Measurements from ENCODE around the gene GALE.
A peak's percentile ranks its signal among the peaks of the same experiment; 100 is the strongest.

Gene GALE

DNA sequence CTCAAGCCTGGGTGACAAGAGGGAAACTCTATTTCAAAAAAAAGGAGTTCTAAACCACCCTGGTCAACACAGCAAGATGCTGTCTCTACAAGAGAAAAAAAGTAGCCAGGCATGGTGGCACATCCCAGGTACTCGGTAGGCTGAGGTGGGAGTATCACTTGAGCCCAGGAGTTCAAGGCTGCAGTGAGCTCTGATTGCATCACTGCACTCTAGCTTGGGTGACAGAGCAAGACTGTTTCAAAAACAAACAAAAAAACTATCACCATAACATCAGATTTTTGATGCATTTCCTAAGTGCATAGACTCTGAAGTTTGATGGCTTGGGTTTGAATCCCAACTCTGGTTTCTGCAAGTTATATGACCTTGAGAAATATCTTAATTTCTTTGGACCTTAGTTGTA is 47.6 kb downstream of the GALE start:
- no peak for DNase-seq (ENCODE audit: extremely low read depth, low read depth)
- TF ChIP-seq, protein P1, sequence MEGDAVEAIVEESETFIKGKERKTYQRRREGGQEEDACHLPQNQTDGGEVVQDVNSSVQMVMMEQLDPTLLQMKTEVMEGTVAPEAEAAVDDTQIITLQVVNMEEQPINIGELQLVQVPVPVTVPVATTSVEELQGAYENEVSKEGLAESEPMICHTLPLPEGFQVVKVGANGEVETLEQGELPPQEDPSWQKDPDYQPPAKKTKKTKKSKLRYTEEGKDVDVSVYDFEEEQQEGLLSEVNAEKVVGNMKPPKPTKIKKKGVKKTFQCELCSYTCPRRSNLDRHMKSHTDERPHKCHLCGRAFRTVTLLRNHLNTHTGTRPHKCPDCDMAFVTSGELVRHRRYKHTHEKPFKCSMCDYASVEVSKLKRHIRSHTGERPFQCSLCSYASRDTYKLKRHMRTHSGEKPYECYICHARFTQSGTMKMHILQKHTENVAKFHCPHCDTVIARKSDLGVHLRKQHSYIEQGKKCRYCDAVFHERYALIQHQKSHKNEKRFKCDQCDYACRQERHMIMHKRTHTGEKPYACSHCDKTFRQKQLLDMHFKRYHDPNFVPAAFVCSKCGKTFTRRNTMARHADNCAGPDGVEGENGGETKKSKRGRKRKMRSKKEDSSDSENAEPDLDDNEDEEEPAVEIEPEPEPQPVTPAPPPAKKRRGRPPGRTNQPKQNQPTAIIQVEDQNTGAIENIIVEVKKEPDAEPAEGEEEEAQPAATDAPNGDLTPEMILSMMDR (IDR thresholded peaks at IDR 0.05; ENCODE audit: low read depth, low read length) = no peak

DNA sequence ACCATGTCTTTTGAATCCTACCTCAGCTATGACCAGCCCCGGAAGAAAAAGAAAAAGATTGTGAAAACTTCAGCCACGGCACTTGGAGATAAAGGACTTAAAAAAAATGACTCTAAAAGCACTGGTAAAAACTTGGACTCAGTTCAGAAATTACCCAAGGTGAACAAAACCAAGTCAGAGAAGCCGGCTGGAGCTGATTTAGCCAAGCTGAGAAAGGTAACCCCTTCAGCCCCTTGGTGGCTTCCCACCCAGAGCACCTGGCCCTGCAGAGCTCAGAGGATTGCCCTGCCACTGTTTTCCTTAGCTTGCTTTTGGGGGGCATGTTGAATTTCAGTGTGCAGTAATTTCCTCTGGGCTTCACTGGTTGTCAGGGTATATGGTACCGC is 48.7 kb downstream of the GALE start:
- DNase-seq (ENCODE audit: extremely low read depth, low read depth) = no peak
- TF ChIP-seq, protein P1 (IDR thresholded peaks at IDR 0.05; ENCODE audit: low read depth, low read length) = no peak

DNA sequence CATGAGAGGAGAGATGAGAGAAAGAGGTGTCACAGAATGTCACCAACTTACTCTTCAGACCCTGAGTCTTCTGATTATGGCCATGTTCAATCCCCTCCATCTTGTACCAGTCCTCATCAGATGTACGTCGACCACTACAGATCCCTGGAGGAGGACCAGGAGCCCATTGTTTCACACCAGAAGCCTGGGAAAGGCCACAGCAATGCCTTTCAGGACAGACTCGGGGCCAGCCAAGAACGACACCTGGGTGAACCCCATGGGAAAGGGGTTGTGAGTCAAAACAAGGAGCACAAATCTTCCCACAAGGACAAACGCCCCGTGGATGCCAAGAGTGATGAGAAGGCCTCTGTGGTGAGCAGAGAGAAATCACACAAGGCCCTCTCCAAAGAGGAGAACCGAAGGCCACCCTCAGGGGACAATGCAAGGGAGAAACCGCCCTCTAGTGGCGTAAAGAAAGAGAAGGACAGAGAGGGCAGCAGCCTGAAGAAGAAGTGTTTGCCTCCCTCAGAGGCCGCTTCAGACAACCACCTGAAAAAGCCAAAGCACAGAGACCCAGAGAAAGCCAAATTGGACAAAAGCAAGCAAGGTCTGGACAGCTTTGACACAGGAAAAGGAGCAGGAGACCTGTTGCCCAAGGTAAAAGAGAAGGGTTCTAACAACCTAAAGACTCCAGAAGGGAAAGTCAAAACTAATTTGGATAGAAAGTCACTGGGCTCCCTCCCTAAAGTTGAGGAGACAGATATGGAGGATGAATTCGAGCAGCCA is 49.3 kb downstream of the GALE start:
- DNase-seq (ENCODE audit: extremely low read depth, low read depth) = no peak
- TF ChIP-seq, protein P1 (IDR thresholded peaks at IDR 0.05; ENCODE audit: low read depth, low read length) = peak; percentile 63

DNA sequence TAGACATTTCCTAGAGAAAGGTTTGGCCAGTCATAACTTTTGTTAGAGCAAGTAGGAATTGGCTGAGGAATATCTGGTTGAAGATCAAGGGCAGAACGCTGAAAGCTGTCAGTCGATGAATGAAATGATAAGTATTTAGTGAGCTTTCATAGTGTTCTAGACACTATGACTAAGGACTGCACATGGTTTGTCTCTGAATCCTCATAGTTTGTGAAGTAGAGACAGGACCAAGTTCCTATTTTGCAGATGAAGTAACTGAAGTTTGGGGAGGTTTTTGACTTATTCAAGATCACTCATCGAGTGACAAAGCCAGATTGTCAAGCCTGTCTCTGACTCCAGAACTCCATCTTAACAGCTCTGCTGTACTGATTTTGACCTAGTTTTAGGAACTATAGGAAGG is 52.5 kb downstream of the GALE start:
- TF ChIP-seq, protein P1 (IDR thresholded peaks at IDR 0.05; ENCODE audit: low read depth, low read length) = no peak
- no peak for DNase-seq (ENCODE audit: extremely low read depth, low read depth)
